Suprapubic skin (tissue), 4 donors: Measurements from ENCODE around the gene ZNF423.

Experiments
- CTCF ChIP-seq, 2 donors: fragments of 200-600 bp in 1 of 2; fragments of 450-650 bp in 1 of 2; sonication (generic) in 1 of 2; IDR thresholded peaks; one replicate each; pipeline ENCODE4 v1.5.1; 2016 to 2019; ENCODE audit warnings: antibody characterized with exemption in 2 of 2, mild to moderate bottlenecking in 1 of 2, moderate library complexity in 1 of 2
- POLR2A ChIP-seq, 2 donors: fragments of 450-650 bp; IDR thresholded peaks; one replicate each; pipeline ENCODE4 v1.6.1; 2017; ENCODE audit warnings: antibody characterized with exemption in 2 of 2, mild to moderate bottlenecking in 2 of 2, moderate library complexity in 2 of 2
- POLR2AphosphoS5 ChIP-seq, 3 donors: sonication (generic); formaldehyde crosslinking; IDR thresholded peaks; one replicate each; pipeline ENCODE4 v1.6.1; 2017; ENCODE audit warnings: antibody characterized with exemption in 3 of 3

DNA sequence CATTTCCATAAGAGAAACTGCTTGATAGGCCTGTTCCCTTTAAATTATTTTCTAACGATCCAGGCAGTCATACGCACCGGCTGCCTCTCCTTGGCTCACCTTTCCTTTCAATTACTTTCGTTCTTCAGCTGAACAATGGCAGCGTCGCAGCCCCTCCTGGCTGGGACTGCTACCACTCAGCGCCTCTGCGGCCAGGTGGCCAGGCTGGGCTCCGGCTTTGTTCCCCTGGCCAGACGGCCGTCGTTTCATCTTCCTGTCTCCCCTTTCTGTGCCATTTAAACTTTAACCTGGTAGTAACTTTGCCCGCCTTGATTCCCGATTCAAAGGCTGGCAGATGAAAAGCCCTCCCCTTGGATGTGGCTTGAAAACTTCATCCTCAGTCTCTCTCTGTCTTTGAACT is 403.3 kb downstream of the ZNF423 start:
- TF ChIP-seq CTCF (IDR thresholded peaks at IDR 0.05): no peak
- TF ChIP-seq POLR2A (IDR thresholded peaks at IDR 0.05): no peak
- TF ChIP-seq POLR2AphosphoS5 (IDR thresholded peaks at IDR 0.05): no peak
